Stimulated activated CD4-positive, alpha-beta T cell treated with anti-CD3 and anti-CD28 coated beads, Interleukin-12 subunit alpha, Interleukin-12 subunit beta, amount 100 ng/mL, for 4 hours (primary cell): Measurements from ENCODE around the gene STX7.
"Not testable (repeated sequence)": the region's sequence is repeated elsewhere in the genome, so short reads cannot be mapped to it uniquely, and the experiment has no call there.

Source experiments
- DNase-seq: peaks from one replicate; pipeline ENCODE4 v3.0.0-alpha.2; 2020

Gene STX7, protein sequence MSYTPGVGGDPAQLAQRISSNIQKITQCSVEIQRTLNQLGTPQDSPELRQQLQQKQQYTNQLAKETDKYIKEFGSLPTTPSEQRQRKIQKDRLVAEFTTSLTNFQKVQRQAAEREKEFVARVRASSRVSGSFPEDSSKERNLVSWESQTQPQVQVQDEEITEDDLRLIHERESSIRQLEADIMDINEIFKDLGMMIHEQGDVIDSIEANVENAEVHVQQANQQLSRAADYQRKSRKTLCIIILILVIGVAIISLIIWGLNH

DNA sequence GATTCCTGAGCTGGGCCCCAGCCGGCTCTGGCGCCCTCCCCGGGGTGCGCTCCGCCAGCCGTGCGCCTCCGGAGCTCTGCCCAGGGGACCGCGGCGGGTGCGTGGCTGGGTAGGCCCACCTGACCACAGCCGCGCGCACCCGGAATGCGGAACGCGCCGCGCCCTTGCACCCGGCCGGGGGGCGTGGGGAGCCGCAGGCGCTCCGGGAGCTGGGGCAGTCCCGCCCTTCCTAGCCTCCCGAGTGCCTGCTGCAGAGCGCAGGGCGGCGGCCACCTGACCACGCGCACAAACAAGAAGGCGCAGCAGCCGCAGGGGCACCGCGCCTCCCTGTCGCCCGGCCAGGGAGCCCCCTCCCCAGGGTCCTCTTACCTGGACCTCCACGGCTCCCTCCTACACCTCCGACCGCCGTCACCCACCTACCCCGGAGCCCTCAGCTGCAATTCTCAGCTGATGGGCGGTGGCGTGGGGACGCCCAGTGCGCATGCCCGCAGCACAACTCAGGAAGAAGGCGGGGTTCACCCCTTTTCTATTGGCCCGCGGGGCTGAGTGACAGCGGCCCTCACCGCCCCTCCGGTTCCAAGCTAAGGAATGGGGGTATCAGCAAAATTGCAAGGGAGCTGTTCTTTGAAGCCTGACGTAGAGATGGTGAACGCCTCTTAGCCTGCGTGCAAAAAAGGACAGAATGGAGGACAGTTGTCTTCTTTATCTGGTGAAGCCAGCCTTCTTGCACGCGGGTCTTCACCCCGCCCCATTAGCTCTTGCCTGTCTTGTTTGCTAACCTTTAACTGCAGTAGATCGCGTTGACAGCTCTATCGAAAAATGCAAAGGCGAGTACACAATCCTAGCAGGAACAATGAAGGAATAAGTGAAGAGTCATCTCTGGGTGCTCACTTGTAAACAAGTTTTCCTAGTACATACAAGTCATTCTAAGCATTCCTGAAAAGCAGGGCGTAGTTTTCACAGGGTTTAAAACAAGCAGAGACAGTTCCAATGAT, at the start of gene STX7:
Gene STX7 (minus strand): TSS at position 479 of the 995 bp plus-strand sequence. CDS start 9,586 bp downstream, outside the sequence.
- peak; percentile 82 for DNase-seq

DNA sequence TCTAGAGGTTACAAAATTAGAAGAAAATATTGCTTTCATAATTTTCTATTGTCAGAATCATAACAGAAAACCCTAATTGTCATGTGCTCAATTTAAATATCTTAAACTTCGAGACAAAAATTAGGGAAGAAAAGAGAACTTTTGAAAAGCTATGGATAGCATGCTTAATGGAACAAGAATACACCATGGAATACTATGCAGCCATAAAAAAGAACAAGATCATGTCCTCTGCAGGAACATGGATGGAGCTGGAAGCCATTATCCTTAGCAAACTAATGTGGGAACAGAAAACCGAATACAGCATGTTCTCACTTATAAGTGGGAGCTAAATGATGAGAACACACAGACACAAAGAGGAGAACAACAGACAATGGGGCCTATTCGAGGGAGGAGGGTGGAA, 47.2 kb upstream of the STX7 start:
- DNase-seq: not testable (repeated sequence)

DNA sequence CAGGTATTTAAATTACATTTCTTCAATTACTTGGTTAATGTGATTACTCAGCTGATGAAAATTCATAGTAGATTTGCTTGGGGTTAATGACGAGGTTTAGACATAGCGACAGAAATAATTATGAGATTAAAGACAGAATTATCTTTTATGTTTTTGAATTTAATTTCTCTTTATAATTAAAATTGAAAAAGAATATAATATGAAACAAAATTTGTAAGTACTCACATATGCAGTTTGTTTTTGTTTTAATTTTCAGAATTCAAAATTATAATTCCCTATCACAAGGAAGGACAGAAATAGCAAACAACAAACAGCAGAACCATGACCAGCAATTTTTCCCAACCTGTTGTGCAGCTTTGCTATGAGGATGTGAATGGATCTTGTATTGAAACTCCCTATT, 39.5 kb upstream of the STX7 start, which contains the start of gene TAAR8:
Gene TAAR8 (plus strand): TSS at position 301 of the 400 bp plus-strand sequence. CDS start 21 bp downstream, at position 322.
- no peak for DNase-seq

DNA sequence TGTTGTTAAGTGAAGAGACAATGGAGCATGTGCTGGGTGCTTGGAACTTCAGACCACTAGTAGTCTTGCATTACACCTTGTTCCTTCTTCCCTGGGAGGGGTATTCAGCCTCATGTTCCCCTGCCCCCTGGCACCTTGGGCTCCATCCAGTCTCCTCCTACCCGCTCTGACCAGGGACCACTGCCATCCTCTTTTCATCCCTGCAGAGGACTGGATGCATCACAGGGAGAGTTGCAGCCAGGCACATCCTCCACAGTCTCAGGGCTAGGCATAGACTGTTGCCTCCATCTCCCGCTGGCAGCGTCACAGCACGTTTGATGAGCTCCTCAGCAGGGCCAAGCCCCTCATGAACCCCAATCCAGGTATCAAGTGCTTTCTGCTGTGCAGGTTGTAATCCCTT, 38.3 kb upstream of the STX7 start:
- no peak for DNase-seq

DNA sequence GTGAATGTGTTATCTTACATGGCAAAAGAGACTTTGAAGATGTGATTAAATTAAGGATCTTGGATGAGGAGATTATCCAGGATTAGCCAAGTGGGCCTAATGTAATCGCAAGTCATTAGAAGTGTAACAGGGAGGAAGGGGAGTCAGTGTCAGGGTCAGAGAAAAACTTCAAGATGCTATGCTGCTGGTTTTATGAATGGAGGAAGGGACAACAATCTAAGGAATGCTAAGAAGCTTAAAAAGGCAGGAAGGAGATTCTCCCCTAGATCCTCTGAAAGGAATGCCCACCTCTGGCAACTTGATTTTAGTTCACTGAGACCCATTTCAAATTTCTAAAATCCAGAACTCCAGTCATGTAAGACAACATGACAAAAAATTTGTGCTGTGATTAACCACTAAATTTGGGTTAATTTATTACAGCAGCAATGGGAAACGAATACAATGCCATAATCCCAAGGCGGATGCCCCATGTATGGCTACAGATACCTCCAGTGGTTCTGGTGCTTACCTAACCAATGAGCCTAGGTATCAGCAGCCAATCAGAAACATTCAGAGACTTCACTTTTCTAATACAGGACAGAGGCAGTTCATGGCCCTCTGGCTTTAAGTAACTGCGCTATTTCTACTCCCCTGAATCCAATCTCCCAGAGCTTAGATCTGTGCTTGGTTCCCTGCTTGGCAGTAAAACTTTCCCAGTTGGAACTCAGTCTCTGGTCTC, 36.0 kb upstream of the STX7 start:
- DNase-seq: no peak

DNA sequence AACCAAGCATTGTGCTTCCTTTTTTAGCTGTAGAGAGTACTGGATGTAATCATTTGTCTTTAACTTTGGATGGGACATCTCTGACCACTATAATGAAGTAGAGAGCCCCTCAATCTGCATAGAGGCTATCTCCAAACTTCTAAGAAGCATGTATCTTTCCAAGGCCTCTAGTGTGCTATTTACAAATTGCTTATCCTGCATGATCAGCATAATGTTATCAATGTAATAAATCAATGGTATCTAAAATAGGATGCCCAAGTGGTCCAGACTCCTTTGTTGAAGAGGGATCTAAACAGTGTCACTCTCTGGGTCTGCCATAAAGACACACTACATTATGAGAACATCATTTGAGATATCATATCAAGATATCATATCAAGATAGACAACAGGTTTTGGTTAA, 31.9 kb upstream of the STX7 start:
- DNase-seq: no peak

DNA sequence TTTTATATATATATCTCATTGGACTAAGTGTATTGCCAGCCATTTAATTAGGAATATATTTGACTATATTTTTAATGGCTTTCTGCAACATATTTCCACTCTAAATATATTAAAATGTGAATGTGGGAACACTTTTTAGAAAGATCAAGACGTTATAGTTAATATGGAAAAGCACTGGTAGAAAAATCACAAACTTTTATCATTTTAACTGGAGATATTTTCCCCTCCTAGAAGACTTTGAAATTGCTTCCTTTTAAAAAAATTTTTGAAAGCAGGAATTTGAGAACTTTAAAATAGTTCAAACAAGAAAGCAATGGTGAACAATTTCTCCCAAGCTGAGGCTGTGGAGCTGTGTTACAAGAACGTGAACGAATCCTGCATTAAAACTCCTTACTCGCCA, 25.1 kb upstream of the STX7 start, which contains the start of gene TAAR9:
Gene TAAR9 (plus strand): TSS at position 301 of the 400 bp plus-strand sequence. CDS start 13 bp downstream, at position 314.
- DNase-seq: no peak

DNA sequence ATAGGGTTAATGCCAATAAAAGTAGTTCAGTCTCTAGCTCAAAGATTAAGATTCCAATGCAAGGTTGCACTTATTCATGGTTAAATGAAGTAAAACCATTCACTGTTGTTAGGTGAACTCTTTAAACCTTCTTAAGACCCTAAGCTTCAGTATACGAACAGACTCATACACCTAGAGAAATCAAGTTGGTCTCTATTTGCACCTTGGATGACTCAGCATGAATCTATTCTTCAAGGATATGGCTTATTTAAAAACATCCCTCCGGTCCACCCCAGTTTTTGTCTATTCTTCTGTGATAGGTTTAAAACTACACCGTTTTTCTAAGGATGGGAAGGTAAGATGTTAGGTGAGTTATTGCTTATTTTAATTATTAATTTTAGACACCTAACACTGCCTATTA, 24.2 kb upstream of the STX7 start:
- no peak for DNase-seq

DNA sequence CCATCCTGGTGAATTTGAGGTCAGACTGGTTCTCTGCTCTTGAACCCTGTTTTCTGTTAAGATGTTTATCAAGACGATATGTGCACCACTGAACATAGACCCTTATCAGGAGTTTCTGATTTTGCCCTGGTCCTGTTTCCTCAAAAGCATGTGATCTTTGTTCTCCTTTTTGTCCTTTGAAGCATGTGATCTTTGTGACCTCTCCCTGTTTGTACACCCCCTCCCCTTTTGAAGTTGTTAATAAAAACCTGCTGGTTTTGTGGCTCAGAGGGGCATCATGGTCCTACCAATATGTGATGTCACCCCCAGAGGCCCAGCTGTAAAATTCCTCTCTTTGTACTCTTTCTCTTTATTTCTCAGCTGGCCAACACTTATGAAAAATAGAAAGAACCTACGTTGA, 21.6 kb upstream of the STX7 start:
- DNase-seq: not testable (repeated sequence)

DNA sequence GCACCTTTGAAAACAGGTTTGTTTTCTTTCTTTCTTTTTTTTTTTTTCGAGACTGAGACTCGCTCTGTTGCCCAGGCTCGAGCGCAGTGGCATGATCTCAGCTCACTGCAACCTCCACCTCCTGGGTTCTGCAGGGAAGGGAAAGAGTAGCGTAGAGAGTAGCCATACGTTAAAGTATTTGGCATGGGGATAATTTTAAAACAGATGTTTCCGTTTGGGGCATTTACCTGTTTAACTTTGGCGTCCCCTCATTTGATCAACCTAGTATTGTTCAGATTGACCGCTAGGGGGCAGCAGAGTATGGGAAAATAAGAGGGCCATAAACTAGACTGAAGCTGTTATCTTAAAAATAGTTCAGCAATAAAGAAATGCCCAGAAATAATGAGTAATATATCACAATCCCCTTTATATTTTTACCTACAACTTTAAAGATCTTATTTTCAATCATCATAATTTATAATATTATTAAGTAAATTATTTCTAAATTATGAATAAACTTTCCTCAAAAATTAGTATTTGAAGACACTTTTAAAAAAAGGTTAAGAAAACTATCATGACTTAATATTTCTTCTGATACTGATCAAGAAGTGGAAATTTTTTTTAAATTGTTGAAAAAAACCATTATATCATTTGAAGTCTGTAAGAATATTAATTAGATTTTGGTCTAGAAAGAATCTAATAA, 17.5 kb upstream of the STX7 start:
- peak; percentile 54 for DNase-seq

DNA sequence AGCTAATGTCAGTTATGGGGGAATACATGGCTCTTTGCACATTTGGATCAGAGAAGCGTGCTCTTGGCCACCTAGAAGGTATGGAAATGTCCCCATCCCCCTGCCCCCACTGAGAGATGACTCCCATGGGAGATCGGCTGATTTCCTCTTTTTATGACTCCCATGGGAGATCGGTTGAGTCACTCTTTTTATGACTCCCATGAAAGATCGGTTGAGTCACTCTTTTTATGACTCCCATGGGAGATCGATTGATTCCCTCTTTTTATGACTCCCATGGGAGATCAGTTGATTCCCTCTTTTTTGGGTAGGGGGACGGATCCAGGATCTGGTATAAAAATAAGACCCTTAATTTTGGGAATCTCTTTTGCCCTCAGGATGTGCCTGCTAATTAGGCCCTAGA, 14.9 kb upstream of the STX7 start:
- no peak for DNase-seq

DNA sequence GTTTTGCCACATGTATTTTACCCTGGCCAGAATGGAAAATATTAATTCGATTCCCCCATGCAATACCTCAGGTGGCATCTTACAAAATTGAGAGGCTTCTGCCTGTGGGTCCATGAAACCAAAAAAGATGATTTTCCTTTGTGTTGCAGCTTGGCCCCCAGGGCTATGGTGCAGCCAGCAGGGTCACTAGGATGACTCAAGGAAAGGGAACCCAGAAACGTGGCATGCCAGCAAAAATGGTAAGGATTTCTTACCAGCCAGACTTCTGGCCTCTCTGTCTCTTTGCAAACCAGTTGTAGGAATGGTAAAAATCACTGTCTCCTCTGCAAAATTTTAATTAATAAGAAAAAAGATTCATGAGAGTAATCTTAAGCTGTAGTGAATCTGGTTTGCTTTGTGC, 13.5 kb upstream of the STX7 start:
- DNase-seq: no peak

DNA sequence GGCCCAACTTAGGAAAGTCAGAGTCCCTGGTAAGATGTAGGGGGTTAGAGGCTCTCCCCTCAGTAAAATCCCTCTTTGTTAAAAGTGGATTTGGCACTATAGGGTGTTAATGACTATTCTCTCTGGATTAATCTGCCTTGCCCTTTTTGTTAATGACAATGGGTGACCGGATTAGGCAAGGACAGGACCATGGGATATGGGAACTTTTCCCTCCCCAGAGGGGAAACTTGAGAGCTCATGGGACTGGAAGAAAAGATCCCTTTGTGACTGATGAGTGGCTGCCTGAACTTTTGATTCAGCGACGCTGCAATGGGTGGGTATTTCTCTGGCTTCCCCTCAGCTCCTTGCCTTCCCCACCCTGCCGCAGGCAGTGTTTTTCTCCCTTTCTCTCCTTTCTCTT, 12.9 kb upstream of the STX7 start:
- DNase-seq: no peak

DNA sequence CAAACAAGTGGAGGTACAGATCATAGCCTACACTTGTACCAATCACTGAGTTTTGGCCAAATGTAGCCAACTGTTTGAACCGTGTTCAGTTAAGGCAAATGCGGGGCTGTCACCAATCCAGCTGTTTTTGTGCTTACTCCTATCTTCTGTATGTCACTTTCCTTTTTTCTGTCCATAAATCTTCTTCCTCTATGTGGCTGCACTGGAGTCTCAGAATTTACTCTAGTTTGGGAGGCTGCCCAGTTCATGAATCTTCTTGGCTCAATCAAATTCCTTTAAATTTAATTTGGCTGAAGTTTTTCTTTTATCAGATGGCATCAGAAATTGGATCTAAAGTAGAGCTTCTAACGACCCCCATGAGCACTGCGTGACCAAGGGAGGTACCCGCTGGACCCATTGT, 11.7 kb upstream of the STX7 start:
- DNase-seq: no peak

DNA sequence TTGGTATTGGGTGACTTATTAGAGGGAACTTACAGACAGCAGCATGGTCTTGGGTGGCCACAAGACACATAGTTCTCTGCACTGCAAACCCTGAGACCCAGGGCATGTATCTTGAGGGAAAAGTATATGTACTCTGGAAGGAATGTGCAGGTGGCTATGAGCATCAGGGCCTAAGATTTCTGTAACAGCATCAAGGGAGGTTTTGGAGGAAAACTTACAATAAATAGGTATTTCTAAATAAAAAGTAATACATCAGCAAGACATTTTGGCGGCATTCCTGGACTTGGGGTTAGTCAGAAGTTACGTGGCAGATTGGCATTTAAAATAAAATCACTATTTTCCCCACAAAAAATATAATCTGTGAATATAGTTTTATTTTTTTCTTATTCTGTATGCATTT, 8.0 kb upstream of the STX7 start:
- no peak for DNase-seq

DNA sequence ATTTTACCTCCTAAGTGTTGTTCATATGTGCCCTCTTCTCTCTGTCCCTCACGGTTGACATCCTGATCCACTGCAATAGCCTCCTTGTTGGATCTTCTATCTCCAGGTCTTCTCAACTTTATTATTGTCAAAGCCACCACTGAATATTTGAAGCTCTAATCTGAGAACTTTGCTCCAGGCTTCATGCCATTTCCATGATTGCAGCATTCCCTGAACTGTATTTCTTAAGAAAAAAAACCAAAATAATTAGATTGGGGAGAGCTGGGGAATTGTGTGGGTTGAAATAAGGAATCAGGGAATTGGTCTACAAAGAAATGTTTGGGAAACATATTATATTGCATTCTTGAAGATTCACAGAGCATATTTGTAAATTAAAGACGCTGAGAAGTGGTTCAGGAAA, 2.5 kb upstream of the STX7 start:
- no peak for DNase-seq

DNA sequence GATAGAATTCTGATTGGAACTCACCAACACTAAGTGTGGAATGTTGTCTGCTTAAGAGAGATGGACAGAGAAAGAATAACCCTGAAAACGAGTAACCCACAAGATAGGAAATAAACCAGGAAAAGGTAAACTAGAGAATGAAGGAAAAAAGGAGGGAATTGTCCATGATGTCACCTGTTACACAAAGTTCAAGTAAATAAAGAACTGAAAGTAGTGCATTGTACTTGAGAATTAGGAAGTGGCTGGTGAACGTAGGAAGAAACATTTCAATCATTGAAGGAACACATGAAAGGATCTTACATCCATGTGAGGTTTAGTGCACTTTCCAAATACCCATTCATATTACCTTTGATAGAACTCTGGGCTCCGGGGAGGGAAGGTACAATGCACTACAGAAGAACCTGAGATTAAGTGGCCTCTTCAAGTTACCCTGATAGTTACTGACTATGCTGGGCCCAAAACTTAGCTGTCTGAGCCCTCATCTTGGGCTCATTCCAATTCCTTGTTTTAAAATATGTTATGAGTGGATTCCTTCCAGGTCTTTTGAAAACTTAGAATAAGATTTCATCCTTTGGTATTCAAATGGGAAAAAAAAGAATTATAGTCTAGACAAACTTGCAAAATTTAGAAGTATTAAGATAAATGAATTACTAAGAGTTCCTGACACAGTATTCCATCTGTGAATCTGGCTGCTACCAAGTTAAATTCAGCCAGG, 1.1 kb upstream of the STX7 start:
- no peak for DNase-seq

DNA sequence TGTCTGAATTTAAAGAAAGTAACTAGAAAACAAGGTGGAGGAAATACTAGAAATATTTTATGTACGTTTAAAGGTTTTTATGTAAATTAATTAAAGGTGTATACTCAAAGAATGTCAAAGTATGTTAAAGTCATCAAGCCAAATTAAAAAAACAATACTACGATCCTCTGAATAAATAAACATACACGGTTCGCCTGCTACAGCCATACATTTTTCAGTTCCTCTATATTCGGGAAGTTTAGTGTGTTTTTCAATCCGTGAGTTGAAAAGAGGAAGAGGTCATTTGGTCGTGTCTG, 626 bp downstream of the STX7 start:
- DNase-seq: no peak

DNA sequence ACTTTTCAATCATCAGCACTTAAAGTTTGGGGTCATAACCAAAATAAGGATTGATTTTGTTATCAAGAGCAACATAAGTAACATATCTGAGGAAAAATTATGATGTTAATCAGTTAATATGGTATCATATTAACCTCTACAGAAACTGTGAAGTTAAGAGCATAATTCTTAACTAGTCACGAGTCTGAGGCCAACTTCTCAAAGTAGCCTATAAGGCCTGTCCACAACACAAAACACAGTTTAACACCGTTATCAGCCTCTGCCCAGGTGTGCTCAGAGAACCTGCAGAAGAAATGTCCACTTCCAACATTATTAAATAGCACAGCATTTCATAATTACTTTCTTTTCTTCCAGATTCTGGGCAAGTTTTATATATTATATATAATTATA, 1.1 kb downstream of the STX7 start:
- DNase-seq: no peak

DNA sequence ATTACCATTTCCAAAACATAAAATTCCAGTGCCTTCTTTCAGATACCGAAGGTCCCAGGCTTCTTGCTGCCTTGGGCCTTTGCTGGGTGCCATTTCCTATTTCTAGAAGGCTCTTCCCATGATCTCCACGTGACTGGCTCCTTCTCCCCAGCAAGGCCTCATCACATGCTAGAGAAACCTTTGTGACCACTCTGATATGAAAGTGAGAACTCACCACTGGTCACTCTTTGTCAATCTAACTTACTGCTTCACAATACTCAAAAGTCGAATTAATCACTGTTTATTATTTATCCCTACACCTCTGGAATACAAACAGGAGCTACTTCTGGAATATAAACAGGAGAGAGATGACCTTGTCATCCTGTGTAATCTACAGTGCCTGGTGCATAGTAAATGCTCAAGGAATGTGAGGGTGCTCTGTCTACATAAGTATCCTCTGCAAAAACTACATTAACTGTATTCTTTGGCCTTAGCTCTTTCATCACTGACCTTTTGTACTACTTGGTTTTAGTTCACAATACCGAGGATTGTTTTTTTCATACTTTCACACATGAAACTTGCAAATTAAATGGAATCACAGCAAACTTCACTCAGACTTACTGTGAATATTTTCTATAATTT, 1.6 kb downstream of the STX7 start:
- no peak for DNase-seq
